ENCODE data around the gene BRD9. TPM values are rescaled to one million over a fixed set of nuclear protein-coding genes. Genes with fewer than 3 reads are reported as not detected.

Gene BRD9
- total and polyA plus RNA-seq, 2 of the 13 experiments (the other 11 are each of a cell fraction or from before 2014, with no cell fraction given), result 5.2 to 22.9 TPM

GRCh38 chr5:909994-910768 lies 17.6 kb upstream of the BRD9 start:
- Histone ChIP-seq H3K27ac (ENCODE audit: extremely low read length, insufficient read depth, low read length) (no peak overlapping the region), H3K79me2 (ENCODE audit: insufficient read depth, low read length) (no peaks in the 10 kb centered on the region), H3K27me3 (ENCODE audit: control insufficient read depth in 1 of 2, insufficient read depth in 2 of 2, low read length in 2 of 2) (no peaks in the 10 kb centered on the region), H3K36me3 (replicated peaks in 1 of 2; ENCODE audit: control insufficient read depth in 1 of 2, insufficient read depth in 2 of 2, low read length in 2 of 2) (peaks cover 25 to 76% of the 10 kb centered on the region in 2 experiments), H3K9ac (ENCODE audit: insufficient read depth, low read depth, low read length) (no peak overlapping the region), H3K4me3 (replicated peaks in 1 of 3; ENCODE audit: insufficient read depth in 1 of 3, low read depth in 2 of 3, low read length in 3 of 3) (no peak overlapping the region), H3K4me2 (ENCODE audit: low read depth, low read length) (no peak overlapping the region), H4K20me1 (ENCODE audit: insufficient read depth, low read length) (no peaks in the 10 kb centered on the region), H3K4me1 (ENCODE audit: insufficient read depth, low read length) (no peaks in the 10 kb centered on the region), H2AFZ (ENCODE audit: low read length) (no peak overlapping the region), H3K9me3 (ENCODE audit: low read length) (no peaks in the 10 kb centered on the region)
- no TSS peak for BruUV-seq (replicated peaks)
- POLR2A ChIA-PET, result no interaction called here
- DNase-seq (ENCODE audit: low spot score) (no peak), ATAC-seq (no peak), FAIRE-seq (no peak)
- in situ Hi-C loops (cut with HindIII; ENCODE audit: extremely low pct_ligation_motif_present, low pct_unique_long_range_greater_than_20kb) (no loop called here), intact Hi-C loops (cut with micrococcal nuclease; ENCODE audit: unreplicated experiment) (no loop called here)
- WGBS (ENCODE audit: low lambda C conversion rate), result 97% methylated on average over 18 of the region's 18 CpGs
- TF ChIP-seq, protein P1, sequence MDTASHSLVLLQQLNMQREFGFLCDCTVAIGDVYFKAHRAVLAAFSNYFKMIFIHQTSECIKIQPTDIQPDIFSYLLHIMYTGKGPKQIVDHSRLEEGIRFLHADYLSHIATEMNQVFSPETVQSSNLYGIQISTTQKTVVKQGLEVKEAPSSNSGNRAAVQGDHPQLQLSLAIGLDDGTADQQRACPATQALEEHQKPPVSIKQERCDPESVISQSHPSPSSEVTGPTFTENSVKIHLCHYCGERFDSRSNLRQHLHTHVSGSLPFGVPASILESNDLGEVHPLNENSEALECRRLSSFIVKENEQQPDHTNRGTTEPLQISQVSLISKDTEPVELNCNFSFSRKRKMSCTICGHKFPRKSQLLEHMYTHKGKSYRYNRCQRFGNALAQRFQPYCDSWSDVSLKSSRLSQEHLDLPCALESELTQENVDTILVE (CRISPR knock-in tag; IDR thresholded peaks at IDR 0.05), result no peak
- TF ChIP-seq TFDP2 (CRISPR knock-in tag; IDR thresholded peaks at IDR 0.05) (no peak), MAFK (conservative IDR thresholded peaks at IDR 0.05 in 1 of 2, IDR thresholded peaks at IDR 0.05 in 1 of 2; ENCODE audit: low read length in 2 of 2) (no peak), CSRNP2 (CRISPR knock-in tag; conservative IDR thresholded peaks at IDR 0.05; ENCODE audit: low read depth) (no peak), ZFYVE20 (CRISPR knock-in tag; IDR thresholded peaks at IDR 0.05; ENCODE audit: borderline replicate concordance, low read depth) (no peak), SMC3 (IDR thresholded peaks at IDR 0.05; ENCODE audit: low read length) (no peak), MAF1 (CRISPR knock-in tag; IDR thresholded peaks at IDR 0.05; ENCODE audit: borderline replicate concordance) (no peak), ZFP36L1 (CRISPR knock-in tag; IDR thresholded peaks at IDR 0.05) (no peak), ATF1 (CRISPR knock-in tag; IDR thresholded peaks at IDR 0.05) (no peak), SMARCC2 (IDR thresholded peaks at IDR 0.05) (no peak), THAP11 (CRISPR knock-in tag; IDR thresholded peaks at IDR 0.05) (no peak), TRIM22 (IDR thresholded peaks at IDR 0.05) (no peak), SKI (IDR thresholded peaks at IDR 0.05; ENCODE audit: partially characterized antibody) (no peak), ZNF572 (CRISPR knock-in tag; IDR thresholded peaks at IDR 0.05) (no peak)
- TF ChIP-seq, protein P2, sequence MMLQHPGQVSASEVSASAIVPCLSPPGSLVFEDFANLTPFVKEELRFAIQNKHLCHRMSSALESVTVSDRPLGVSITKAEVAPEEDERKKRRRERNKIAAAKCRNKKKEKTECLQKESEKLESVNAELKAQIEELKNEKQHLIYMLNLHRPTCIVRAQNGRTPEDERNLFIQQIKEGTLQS (CRISPR knock-in tag; IDR thresholded peaks at IDR 0.05), result no peak
- TF ChIP-seq, protein P3, sequence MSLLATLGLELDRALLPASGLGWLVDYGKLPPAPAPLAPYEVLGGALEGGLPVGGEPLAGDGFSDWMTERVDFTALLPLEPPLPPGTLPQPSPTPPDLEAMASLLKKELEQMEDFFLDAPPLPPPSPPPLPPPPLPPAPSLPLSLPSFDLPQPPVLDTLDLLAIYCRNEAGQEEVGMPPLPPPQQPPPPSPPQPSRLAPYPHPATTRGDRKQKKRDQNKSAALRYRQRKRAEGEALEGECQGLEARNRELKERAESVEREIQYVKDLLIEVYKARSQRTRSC (CRISPR knock-in tag; IDR thresholded peaks at IDR 0.05; ENCODE audit: low read depth), result no peak
- CTCF ChIA-PET (ENCODE audit: low intra/inter-chr PET ratio, low total read pairs), result no interaction called here

Data from HepG2 (cell line).